ENCODE data around the gene RPL5. TPM values are rescaled to one million over a fixed set of nuclear protein-coding genes. Genes with fewer than 3 reads are reported as not detected.

Gene RPL5
- total and polyA plus RNA-seq, 9 of the 15 experiments (the other 6 are each of a cell fraction or from before 2014, with no cell fraction given), result 1,467 to 4,252 (median 2,454) TPM

DNA sequence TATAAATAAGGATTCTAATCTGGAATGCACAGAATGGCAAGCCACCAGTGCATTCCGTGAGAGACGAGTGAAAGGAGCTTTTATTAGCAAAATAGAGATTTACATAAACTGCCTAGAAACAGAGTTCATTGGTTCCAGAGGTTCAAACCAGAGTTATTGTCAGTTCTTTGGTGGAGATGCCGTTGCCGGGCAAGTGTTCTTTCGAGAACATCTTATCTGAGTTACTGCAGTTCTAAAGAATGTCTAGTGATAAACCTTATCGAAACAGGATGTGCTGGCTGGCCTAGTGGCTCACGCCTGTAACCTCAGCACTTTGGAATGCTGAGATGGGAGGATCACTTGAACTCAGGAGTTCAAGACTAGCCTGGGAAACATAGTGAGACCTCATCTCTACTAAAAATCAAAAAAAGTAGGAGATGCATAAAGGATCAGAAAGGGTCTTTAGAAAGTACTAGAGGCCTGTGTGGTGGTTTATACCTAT is 27.1 kb upstream of the RPL5 start:
- H3K4me2 ChIP-seq (ENCODE audit: insufficient read depth, low read length), result peak overlapping the region; percentile 7; the same call in 1 of the 2 replicates
- no peaks in the 10 kb centered on the region for H3K36me3 ChIP-seq (ENCODE audit: control insufficient read depth, insufficient read depth, low read length)
- no peak overlapping the region for H3K4me3 ChIP-seq
- H2AFZ ChIP-seq (ENCODE audit: low read depth, low read length), result no peak overlapping the region
- ChIA-PET CTCF (ENCODE audit: low intra/inter-chr PET ratio) (no interaction called here), POLR2A (interaction anchor here (0.7 to 2.2 kb wide), 10 partner anchors 10 to 56 kb away, joined by 3 to 15 read pairs (median 4); partner anchors contain the start of genes EVI5 and RPL5)
- no peaks in the 10 kb centered on the region for H3K9me1 ChIP-seq (ENCODE audit: control insufficient read depth, insufficient read depth, low read length)
- FAIRE-seq (peak; percentile 99), ATAC-seq (peak; percentile 99), DNase-seq (ENCODE audit: extremely low read depth in 1 of 4, low spot score in 3 of 4) (peak; percentile 61 to 92 (median 76))
- in situ Hi-C loops (cut with MboI), result no loop called here
- H3K79me2 ChIP-seq (ENCODE audit: control insufficient read depth, insufficient read depth, low read length), result no peaks in the 10 kb centered on the region
- no peaks in the 10 kb centered on the region for H3K27me3 ChIP-seq (ENCODE audit: control insufficient read depth in 2 of 2, insufficient read depth in 2 of 2, low read length in 2 of 2)
- H3K27ac ChIP-seq (ENCODE audit: extremely low read depth, low read depth, low read length), result peak overlapping the region; percentile 40; the same call in 1 of the 3 replicates
- WGBS (ENCODE audit: insufficient coverage, low coverage, missing lambda C conversion rate), result 0% methylated on average over 7 of the region's 7 CpGs
- no TSS peak for BruUV-seq (replicated peaks)
- no peaks in the 10 kb centered on the region for H4K20me1 ChIP-seq (replicated peaks; ENCODE audit: control insufficient read depth, insufficient read depth, low read length)
- peaks cover 0 to 9% of the 10 kb centered on the region in 2 experiments; a peak in 3 of 5 replicates for H3K4me1 ChIP-seq (replicated peaks in 1 of 2; ENCODE audit: control insufficient read depth in 2 of 2, insufficient read depth in 2 of 2, low read length in 2 of 2)
- no peaks in the 10 kb centered on the region for H3K9me3 ChIP-seq (replicated peaks; ENCODE audit: control insufficient read depth, insufficient read depth, low read depth, low read length)
- intact Hi-C loops (cut with micrococcal nuclease), result no loop called here
- H3K9ac ChIP-seq (ENCODE audit: insufficient read depth in 1 of 2, low read depth in 2 of 2, low read length in 2 of 2), result no peak overlapping the region
- no peak for TF ChIP-seq PHF20 (IDR thresholded peaks at IDR 0.05; ENCODE audit: partially characterized antibody)
- no peak for TF ChIP-seq HNRNPUL1 (IDR thresholded peaks at IDR 0.05; ENCODE audit: low read length)
- TF ChIP-seq, protein P1, sequence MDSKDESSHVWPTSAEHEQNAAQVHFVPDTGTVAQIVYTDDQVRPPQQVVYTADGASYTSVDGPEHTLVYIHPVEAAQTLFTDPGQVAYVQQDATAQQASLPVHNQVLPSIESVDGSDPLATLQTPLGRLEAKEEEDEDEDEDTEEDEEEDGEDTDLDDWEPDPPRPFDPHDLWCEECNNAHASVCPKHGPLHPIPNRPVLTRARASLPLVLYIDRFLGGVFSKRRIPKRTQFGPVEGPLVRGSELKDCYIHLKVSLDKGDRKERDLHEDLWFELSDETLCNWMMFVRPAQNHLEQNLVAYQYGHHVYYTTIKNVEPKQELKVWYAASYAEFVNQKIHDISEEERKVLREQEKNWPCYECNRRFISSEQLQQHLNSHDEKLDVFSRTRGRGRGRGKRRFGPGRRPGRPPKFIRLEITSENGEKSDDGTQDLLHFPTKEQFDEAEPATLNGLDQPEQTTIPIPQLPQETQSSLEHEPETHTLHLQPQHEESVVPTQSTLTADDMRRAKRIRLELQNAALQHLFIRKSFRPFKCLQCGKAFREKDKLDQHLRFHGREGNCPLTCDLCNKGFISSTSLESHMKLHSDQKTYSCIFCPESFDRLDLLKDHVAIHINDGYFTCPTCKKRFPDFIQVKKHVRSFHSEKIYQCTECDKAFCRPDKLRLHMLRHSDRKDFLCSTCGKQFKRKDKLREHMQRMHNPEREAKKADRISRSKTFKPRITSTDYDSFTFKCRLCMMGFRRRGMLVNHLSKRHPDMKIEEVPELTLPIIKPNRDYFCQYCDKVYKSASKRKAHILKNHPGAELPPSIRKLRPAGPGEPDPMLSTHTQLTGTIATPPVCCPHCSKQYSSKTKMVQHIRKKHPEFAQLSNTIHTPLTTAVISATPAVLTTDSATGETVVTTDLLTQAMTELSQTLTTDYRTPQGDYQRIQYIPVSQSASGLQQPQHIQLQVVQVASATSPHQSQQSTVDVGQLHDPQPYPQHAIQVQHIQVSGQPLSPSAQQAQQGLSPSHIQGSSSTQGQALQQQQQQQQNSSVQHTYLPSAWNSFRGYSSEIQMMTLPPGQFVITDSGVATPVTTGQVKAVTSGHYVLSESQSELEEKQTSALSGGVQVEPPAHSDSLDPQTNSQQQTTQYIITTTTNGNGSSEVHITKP (IDR thresholded peaks at IDR 0.05; ENCODE audit: partially characterized antibody), result no peak
- TF ChIP-seq BACH1 (tag; IDR thresholded peaks at IDR 0.05), result no peak
- no peak for TF ChIP-seq ZFP30 (CRISPR knock-in tag; IDR thresholded peaks at IDR 0.05; ENCODE audit: borderline replicate concordance)
- TF ChIP-seq, protein P2, sequence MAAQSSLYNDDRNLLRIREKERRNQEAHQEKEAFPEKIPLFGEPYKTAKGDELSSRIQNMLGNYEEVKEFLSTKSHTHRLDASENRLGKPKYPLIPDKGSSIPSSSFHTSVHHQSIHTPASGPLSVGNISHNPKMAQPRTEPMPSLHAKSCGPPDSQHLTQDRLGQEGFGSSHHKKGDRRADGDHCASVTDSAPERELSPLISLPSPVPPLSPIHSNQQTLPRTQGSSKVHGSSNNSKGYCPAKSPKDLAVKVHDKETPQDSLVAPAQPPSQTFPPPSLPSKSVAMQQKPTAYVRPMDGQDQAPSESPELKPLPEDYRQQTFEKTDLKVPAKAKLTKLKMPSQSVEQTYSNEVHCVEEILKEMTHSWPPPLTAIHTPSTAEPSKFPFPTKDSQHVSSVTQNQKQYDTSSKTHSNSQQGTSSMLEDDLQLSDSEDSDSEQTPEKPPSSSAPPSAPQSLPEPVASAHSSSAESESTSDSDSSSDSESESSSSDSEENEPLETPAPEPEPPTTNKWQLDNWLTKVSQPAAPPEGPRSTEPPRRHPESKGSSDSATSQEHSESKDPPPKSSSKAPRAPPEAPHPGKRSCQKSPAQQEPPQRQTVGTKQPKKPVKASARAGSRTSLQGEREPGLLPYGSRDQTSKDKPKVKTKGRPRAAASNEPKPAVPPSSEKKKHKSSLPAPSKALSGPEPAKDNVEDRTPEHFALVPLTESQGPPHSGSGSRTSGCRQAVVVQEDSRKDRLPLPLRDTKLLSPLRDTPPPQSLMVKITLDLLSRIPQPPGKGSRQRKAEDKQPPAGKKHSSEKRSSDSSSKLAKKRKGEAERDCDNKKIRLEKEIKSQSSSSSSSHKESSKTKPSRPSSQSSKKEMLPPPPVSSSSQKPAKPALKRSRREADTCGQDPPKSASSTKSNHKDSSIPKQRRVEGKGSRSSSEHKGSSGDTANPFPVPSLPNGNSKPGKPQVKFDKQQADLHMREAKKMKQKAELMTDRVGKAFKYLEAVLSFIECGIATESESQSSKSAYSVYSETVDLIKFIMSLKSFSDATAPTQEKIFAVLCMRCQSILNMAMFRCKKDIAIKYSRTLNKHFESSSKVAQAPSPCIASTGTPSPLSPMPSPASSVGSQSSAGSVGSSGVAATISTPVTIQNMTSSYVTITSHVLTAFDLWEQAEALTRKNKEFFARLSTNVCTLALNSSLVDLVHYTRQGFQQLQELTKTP (IDR thresholded peaks at IDR 0.05; ENCODE audit: low read depth in 1 of 2, partially characterized antibody in 2 of 2), result no peak
- no peak for TF ChIP-seq TOE1 (IDR thresholded peaks at IDR 0.05; ENCODE audit: borderline replicate concordance)
- no peak for TF ChIP-seq TOE1 (CRISPR knock-in tag; IDR thresholded peaks at IDR 0.05; ENCODE audit: borderline replicate concordance, low read depth)
- TF ChIP-seq, protein P3, sequence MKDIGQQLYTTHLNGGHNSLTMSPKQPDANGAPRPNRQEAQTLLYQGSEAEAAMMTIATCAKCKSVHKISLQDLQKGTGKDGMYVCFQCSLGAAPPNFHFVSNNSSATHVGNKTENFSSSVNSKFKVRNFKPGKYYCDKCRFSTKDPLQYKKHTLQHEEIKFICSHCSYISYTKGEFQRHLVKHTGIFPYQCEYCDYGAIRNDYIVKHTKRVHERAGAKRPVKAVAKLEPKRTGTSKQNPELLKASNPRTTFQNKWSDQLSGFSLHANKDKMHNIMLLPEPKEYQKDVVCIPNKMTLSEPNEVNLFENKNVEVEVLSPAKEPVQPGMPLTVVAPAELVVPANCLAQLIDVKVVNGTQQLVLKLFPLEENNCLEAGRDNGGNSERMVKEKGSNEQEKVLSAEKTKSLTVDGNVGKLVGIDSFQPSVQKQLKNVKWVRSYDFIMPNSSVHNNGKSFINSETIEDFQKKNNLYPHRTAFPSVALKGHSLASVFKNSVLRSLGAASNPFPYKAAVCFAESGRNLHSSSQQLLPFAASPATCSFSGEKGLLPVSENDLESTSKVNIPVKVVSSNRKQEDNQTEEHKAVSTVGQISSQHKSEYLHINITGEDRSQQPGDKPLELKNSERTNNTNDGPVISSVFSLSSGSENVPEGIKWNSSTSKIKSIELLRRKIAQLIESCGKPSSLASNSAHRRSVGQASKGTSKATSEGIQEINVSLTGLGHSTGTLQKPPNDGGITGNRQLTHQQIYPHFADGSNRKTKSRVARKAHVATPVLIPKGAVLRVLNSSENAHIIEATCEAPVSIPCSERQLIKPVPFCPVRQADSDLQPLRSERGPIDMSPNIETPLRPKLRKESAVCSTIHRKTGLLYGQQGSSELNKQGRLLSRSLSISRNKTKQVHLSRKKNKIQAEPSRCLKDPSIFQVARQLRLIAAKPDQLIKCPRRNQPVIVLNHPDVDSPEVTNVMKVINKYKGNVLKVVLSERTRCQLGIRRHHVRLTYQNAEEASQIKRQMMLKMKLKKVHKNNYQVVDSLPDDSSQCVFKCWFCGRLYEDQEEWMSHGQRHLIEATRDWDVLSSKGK (CRISPR knock-in tag; IDR thresholded peaks at IDR 0.05), result no peak
- no peak for TF ChIP-seq SIX5 (IDR thresholded peaks at IDR 0.05; ENCODE audit: borderline replicate concordance in 1 of 2, insufficient read depth in 1 of 2, low read depth in 1 of 2, low read length in 2 of 2)

All from K562 (cell line).